Measurements from ENCODE around the gene CSF2RB. TPM values are rescaled to one million over a fixed set of nuclear protein-coding genes. Genes with fewer than 3 reads are reported as not detected.

The CSF2RB gene
- total and polyA plus RNA-seq, 2 donors (not counting 3 experiments of a cell fraction or from before 2014, with no cell fraction given) = 20.6 to 68.2 TPM

DNA sequence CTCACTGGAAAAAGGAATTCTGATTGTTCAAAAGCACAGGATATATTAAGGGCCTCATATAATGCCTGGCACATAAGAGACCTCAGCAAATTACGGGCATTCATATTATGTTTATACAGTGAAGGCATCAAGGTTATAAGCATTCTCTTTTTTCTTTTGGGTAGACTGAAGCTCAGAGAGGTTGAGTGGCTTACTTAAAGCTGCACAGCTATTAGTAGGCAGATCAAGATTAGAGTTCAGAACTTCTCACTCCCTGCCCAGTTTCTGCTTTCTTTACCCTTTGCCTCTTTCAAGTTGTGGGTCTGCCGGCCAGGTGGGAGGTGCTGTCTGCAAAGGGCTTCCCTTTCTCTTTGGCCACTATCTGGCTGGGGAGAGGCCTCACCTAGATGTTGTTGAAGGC lies 18.0 kb downstream of the CSF2RB start:
- Histone ChIP-seq H3K4me1 (ENCODE audit: control insufficient read depth, extremely low read depth, insufficient read depth, low read length) (no peaks in the 10 kb centered on the region), H3K4me2 (ENCODE audit: insufficient read depth, low read length) (no peak overlapping the region), H3K36me3 (ENCODE audit: control insufficient read depth in 2 of 2, extremely low read depth in 1 of 2, insufficient read depth in 2 of 2, low read length in 2 of 2) (peaks cover 0 to 50% of the 10 kb centered on the region in 2 experiments), H3K27me3 (ENCODE audit: control insufficient read depth in 2 of 2, insufficient read depth in 2 of 2, low read length in 2 of 2) (no peaks in the 10 kb centered on the region), H3K27ac (ENCODE audit: insufficient read depth, low read depth, low read length) (no peak overlapping the region), H3K4me3 (replicated peaks in 1 of 3; ENCODE audit: insufficient read depth in 1 of 3, low read depth in 1 of 3, low read length in 3 of 3) (no peak overlapping the region), H4K20me1 (replicated peaks; ENCODE audit: control insufficient read depth, extremely low read depth, insufficient read depth, low read length) (no peaks in the 10 kb centered on the region), H3K9me3 (replicated peaks; ENCODE audit: control insufficient read depth, insufficient read depth, low read length) (no peaks in the 10 kb centered on the region), H2AFZ (ENCODE audit: low read depth, low read length) (no peak overlapping the region), H3K79me2 (ENCODE audit: control insufficient read depth, insufficient read depth, low read length) (no peaks in the 10 kb centered on the region), H3K9ac (replicated peaks; ENCODE audit: extremely low read depth, insufficient read depth, low read length) (no peak overlapping the region), H3K9me1 (replicated peaks; ENCODE audit: control insufficient read depth, extremely low read depth, insufficient read depth, low read length) (no peaks in the 10 kb centered on the region)
- ChIA-PET POLR2A (no interaction called here), CTCF (interaction anchor here (1.3 kb wide), 1 partner anchor 75 kb away, joined by 3 read pairs; no protein-coding TSS in a partner anchor)
- FAIRE-seq (no peak), DNase-seq (ENCODE audit: low read depth, low spot score) (no peak)
- intact Hi-C loops (cut with micrococcal nuclease) (no loop called here), dilution Hi-C loops (cut with MboI; ENCODE audit: extremely low pct_ligation_motif_present, low sequenced_read_pairs) (no loop called here)
- BruUV-seq (replicated peaks) = no TSS peak
- TF ChIP-seq POLR2A (IDR thresholded peaks at IDR 0.05; ENCODE audit: low read depth, low read length) (no peak), MYC (IDR thresholded peaks at IDR 0.05; ENCODE audit: low read depth, low read length) (no peak), EZH2 (IDR thresholded peaks at IDR 0.05; ENCODE audit: borderline replicate concordance, low read depth, low read length, severe bottlenecking) (no peak), CTCF (IDR thresholded peaks at IDR 0.05; ENCODE audit: extremely low read depth in 1 of 2, insufficient read depth in 1 of 2, low read depth in 1 of 2, low read length in 2 of 2) (no peak), POLR2AphosphoS5 (IDR thresholded peaks at IDR 0.05; ENCODE audit: insufficient read depth, low read depth, low read length) (no peak), GATA2 (IDR thresholded peaks at IDR 0.05; ENCODE audit: insufficient read depth, insufficient read length, low read depth, low read length) (no peak), JUN (IDR thresholded peaks at IDR 0.05; ENCODE audit: borderline replicate concordance, insufficient read depth, insufficient read length, low read depth) (no peak), FOS (IDR thresholded peaks at IDR 0.05; ENCODE audit: borderline replicate concordance, insufficient read depth, low read length) (no peak)
- TF ChIP-seq, protein P1, sequence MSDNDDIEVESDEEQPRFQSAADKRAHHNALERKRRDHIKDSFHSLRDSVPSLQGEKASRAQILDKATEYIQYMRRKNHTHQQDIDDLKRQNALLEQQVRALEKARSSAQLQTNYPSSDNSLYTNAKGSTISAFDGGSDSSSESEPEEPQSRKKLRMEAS (IDR thresholded peaks at IDR 0.05; ENCODE audit: insufficient read depth, insufficient read length) = no peak
